Caco-2 (cell line): ENCODE measurements around the gene WDR86. TPM values are rescaled to one million over a fixed set of nuclear protein-coding genes. Genes with fewer than 3 reads are reported as not detected.

Experiments used
- BruUV-seq: library from RNA; stranded (reverse); fragments of 400-500 nt; replicated peaks from 2 replicates; lab custom pipeline; 2021; lab: Mats Ljungman, UMichigan
- CTCF ChIA-PET: fragments of 300-600 bp; sonication (Branson Sonifier 250); formaldehyde crosslinking; loops from one replicate; lab custom pipeline; 2022; ENCODE audit warnings: antibody characterized with exemption; lab: Charles Lee
- POLR2A ChIA-PET: fragments of 300-600 bp; sonication (Branson Sonifier 250); formaldehyde crosslinking; loops from one replicate; lab custom pipeline; 2022; ENCODE audit warnings: antibody characterized with exemption; lab: Charles Lee
- DNase-seq, 2 experiments: peaks; one replicate each; pipeline versions ENCODE4 v3.0.0 to v3.0.0-alpha.2; 2020 to 2022
- H3K27me3 ChIP-seq: replicated peaks from 2 replicates; pipeline ENCODE4 v1.6.0; 2011; ENCODE audit warnings: low read length; ENCODE audit not compliant: control insufficient read depth, insufficient read depth
- H3K36me3 ChIP-seq: 2 replicates; pipeline ENCODE4 v1.5.1; 2011; ENCODE audit warnings: low read length; ENCODE audit not compliant: control insufficient read depth, insufficient read depth
- H3K4me1 ChIP-seq: fragments of 250-450 bp; sonication (Bioruptor Pico); 2 replicates; pipeline ENCODE4 v1.5.1; 2020; ENCODE audit warnings: mild to moderate bottlenecking
- H3K4me3 ChIP-seq: 2 replicates; pipeline ENCODE4 v1.5.1; 2011; ENCODE audit warnings: low read depth, mild to moderate bottlenecking, control low read depth, low read length
- H3K9me3 ChIP-seq: fragments of 250-450 bp; sonication (Bioruptor Pico); 2 replicates; pipeline ENCODE4 v1.5.1; 2020; ENCODE audit warnings: mild to moderate bottlenecking, moderate library complexity
- H3K27ac Mint-ChIP-seq: one replicate; pipeline ENCODE4 v1.8.0; 2022; ENCODE audit warnings: mixed read lengths; ENCODE audit not compliant: unreplicated experiment
- H3K27me3 Mint-ChIP-seq: one replicate; pipeline ENCODE4 v1.8.0; 2022; ENCODE audit warnings: mixed read lengths; ENCODE audit not compliant: insufficient read depth, unreplicated experiment
- H3K36me3 Mint-ChIP-seq: one replicate; pipeline ENCODE4 v1.8.0; 2022; ENCODE audit warnings: mild to moderate bottlenecking, mixed read lengths; ENCODE audit not compliant: insufficient read depth, unreplicated experiment
- H3K4me1 Mint-ChIP-seq: one replicate; pipeline ENCODE4 v1.8.0; 2022; ENCODE audit warnings: low read depth, mixed read lengths; ENCODE audit not compliant: unreplicated experiment
- H3K4me3 Mint-ChIP-seq: one replicate; pipeline ENCODE4 v1.8.0; 2022; ENCODE audit warnings: mild to moderate bottlenecking, moderate library complexity, mixed read lengths; ENCODE audit not compliant: unreplicated experiment
- H3K9me3 Mint-ChIP-seq: one replicate; pipeline ENCODE4 v1.8.0; 2022; ENCODE audit warnings: mixed read lengths; ENCODE audit not compliant: unreplicated experiment
- CTCF ChIP-seq, 2 experiments: fragments of 200-600 bp in 1 of 2; IDR thresholded peaks; 1 replicate in 1 of 2; 2 replicates in 1 of 2; pipeline versions ENCODE4 v1.5.1 to v1.8.0; 2011 to 2022; ENCODE audit warnings: antibody characterized with exemption in 1 of 2, control low read depth in 1 of 2, inconsistent platforms in 1 of 2, low read depth in 1 of 2, low read length in 1 of 2, mild to moderate bottlenecking in 1 of 2, moderate library complexity in 1 of 2; ENCODE audit not compliant: insufficient read depth in 1 of 2, severe bottlenecking in 1 of 2, unreplicated experiment in 1 of 2
- intact Hi-C: fragments of 100-400 bp; cut with micrococcal nuclease; formaldehyde crosslinking; loops from one replicate; pipeline ENCODE4 v1.10.0; 2022; ENCODE audit not compliant: unreplicated experiment
- total RNA-seq: library from RNA; stranded (reverse); gene quantifications from 2 replicates; pipeline ENCODE4 v1.2.3, GENCODE V29; 2022

WDR86 gene
- total RNA-seq, 1 experiment from 2014 or later = 0.52 TPM

- H3K4me1 ChIP-seq = peaks cover 12% of the 10 kb centered on the region
- ChIA-PET POLR2A (no interaction called here), CTCF (no interaction called here)
- no peak overlapping the region for H3K27ac Mint-ChIP-seq
- no peaks in the 10 kb centered on the region for H3K36me3 Mint-ChIP-seq
- peaks cover 4% of the 10 kb centered on the region for H3K27me3 Mint-ChIP-seq
- H3K27me3 ChIP-seq = no peaks in the 10 kb centered on the region
- TF ChIP-seq CTCF (IDR thresholded peaks at IDR 0.05; ENCODE audit: insufficient read depth in 1 of 2, low read depth in 1 of 2, low read length in 1 of 2, severe bottlenecking in 1 of 2, unreplicated experiment in 1 of 2) = no peak
- no peaks in the 10 kb centered on the region for H3K36me3 ChIP-seq
- no peaks in the 10 kb centered on the region for H3K9me3 ChIP-seq
- intact Hi-C loops = no loop called here
- no peak overlapping the region for H3K4me3 ChIP-seq
- no peak overlapping the region for H3K4me3 Mint-ChIP-seq
- no peaks in the 10 kb centered on the region for H3K4me1 Mint-ChIP-seq
- DNase-seq = no peak
- no TSS peak for BruUV-seq
- H3K9me3 Mint-ChIP-seq = no peaks in the 10 kb centered on the region
Measured at GRCh38 chr7:151389096-151389767, 20.6 kb downstream of the WDR86 start.

GRCh38 chr7:151388430-151388829 lies 21.4 kb downstream of the WDR86 start:
- no peak overlapping the region for H3K27ac Mint-ChIP-seq
- CTCF ChIA-PET = no interaction called here
- no peaks in the 10 kb centered on the region for H3K9me3 Mint-ChIP-seq
- peaks cover 4% of the 10 kb centered on the region for H3K27me3 Mint-ChIP-seq
- DNase-seq = no peak
- H3K4me1 Mint-ChIP-seq = no peaks in the 10 kb centered on the region
- Histone ChIP-seq H3K27me3 (no peaks in the 10 kb centered on the region), H3K4me1 (peaks cover 6% of the 10 kb centered on the region), H3K36me3 (no peaks in the 10 kb centered on the region), H3K9me3 (no peaks in the 10 kb centered on the region), H3K4me3 (no peak overlapping the region)
- TF ChIP-seq CTCF (IDR thresholded peaks at IDR 0.05; ENCODE audit: insufficient read depth in 1 of 2, low read depth in 1 of 2, low read length in 1 of 2, severe bottlenecking in 1 of 2, unreplicated experiment in 1 of 2) = no peak
- POLR2A ChIA-PET = no interaction called here
- no peaks in the 10 kb centered on the region for H3K36me3 Mint-ChIP-seq
- intact Hi-C loops = no loop called here
- no peak overlapping the region for H3K4me3 Mint-ChIP-seq
- BruUV-seq = no TSS peak

DNA sequence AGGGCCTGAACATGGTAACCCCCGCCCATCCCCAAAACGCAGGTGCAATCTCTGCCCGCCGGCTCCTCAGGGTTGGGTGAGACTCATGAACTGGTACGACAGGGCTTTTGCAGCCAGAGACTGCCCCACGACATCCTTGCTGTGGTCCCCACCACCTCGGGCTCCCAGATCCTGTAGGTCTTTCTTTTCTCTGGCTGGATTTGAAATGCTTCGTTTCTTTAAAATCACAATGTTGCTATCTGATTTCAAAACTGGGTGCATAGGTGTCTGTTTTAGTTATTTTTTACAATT lies 21.9 kb downstream of the WDR86 start:
- H3K4me1 ChIP-seq = 0 out of 2 replicates have a peak, but pooled peaks cover 1% of the 10 kb centered on the region
- Mint-ChIP-seq H3K4me3 (no peak overlapping the region), H3K27ac (no peak overlapping the region), H3K4me1 (no peaks in the 10 kb centered on the region), H3K9me3 (no peaks in the 10 kb centered on the region), H3K36me3 (no peaks in the 10 kb centered on the region), H3K27me3 (peaks cover 4% of the 10 kb centered on the region)
- intact Hi-C loops = no loop called here
- H3K36me3 ChIP-seq = no peaks in the 10 kb centered on the region
- DNase-seq = no peak
- POLR2A ChIA-PET = no interaction called here
- no peak overlapping the region for H3K4me3 ChIP-seq
- CTCF ChIA-PET = no interaction called here
- BruUV-seq = no TSS peak
- TF ChIP-seq CTCF (IDR thresholded peaks at IDR 0.05; ENCODE audit: insufficient read depth in 1 of 2, low read depth in 1 of 2, low read length in 1 of 2, severe bottlenecking in 1 of 2, unreplicated experiment in 1 of 2) = no peak
- H3K9me3 ChIP-seq = no peaks in the 10 kb centered on the region
- no peaks in the 10 kb centered on the region for H3K27me3 ChIP-seq
